GM19328 (cell line): Measurements from ENCODE around the gene SMIM27.
"Not testable (repeated sequence)": the region's sequence is repeated elsewhere in the genome, so short reads cannot be mapped to it uniquely, and the experiment has no call there.

Experiments used
- ATAC-seq: cut with Tn5 transposase; IDR thresholded peaks from one replicate; pipeline ENCODE4 v1.9.1; 2021; ENCODE audit warnings: mild to moderate bottlenecking, moderate library complexity; ENCODE audit not compliant: unreplicated experiment

The SMIM27 gene

DNA sequence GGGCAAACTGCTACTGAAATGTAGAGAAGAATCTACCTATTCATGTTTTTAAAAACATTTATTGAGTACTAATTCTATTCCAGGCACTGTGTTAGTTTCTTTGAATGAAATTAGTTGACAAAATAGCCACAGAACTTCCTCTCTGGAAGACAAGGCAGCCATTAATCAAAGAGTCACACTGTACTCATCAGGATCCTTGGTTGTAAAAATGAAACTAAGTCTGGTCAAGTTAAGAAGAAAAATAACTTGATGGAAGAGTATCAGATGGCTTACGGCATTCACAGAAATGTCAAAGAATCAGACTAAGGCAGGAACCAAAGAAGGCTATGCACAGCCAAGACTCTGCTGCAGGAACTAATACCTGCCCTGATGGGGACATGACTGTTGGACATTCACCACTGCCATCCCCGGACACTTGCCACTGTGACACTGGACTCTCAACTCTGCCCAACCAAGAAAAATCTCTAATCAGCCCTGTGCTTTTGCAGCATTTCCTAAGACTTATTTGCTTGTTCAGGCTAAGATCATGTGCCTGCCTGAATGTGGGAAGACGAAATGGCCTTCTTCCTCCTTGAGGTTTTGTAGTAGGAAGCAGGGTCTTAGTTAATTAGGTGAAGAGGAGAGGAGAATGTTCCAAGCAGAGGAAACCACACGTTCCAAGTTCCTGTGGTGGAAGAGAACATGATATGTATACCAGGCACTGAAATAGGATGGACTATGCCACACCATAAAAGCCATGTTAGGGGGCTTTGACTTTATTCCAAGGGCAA, 44.2 kb downstream of the SMIM27 start:
- ATAC-seq = no peak

- no peak for ATAC-seq
Measured at GRCh38 chr9:32596936-32597335, 44.8 kb downstream of the SMIM27 start.

- ATAC-seq = not testable (repeated sequence)
Measured at GRCh38 chr9:32599021-32599420, 46.9 kb downstream of the SMIM27 start.
